ENCODE results near the gene PLPPR5. TPM values are rescaled to one million over a fixed set of nuclear protein-coding genes. Genes with fewer than 3 reads are reported as not detected.

The PLPPR5 gene
- total and polyA plus RNA-seq, 2 of the 8 experiments (the other 6 are each of a cell fraction or from before 2014, with no cell fraction given): 1.9 to 5.6 TPM

GRCh38 chr1:98926597-98926996, 78.1 kb downstream of the PLPPR5 start (continued):
- TF ChIP-seq ATF3 (IDR thresholded peaks at IDR 0.05; ENCODE audit: insufficient read depth, low read depth, low read length) (no peak), GABPA (IDR thresholded peaks at IDR 0.05; ENCODE audit: borderline replicate concordance, insufficient read depth, low read length) (no peak), E2F6 (IDR thresholded peaks at IDR 0.05) (no peak), TEAD4 (IDR thresholded peaks at IDR 0.05; ENCODE audit: low read depth, low read length) (no peak)
